Glomerular endothelial cell (primary cell): ENCODE measurements around the gene FBXL19. TPM values are rescaled to one million over a fixed set of nuclear protein-coding genes. Genes with fewer than 3 reads are reported as not detected.

Experiments
- DNase-seq: peaks from one replicate; pipeline ENCODE4 v3.0.0-alpha.2; 2011; ENCODE audit warnings: low read depth, low spot score; ENCODE audit errors: extremely low read depth
- total RNA-seq: library from RNA; depleted of rRNA; stranded (reverse); fragments of >200 nt; gene quantifications from 2 replicates; pipeline ENCODE4 v1.2.3, GENCODE V29; 2015

The FBXL19 gene
- total RNA-seq, 1 donor from 2014 or later = 29.5 TPM

GRCh38 chr16:30894540-30895368 is 28.6 kb upstream of the FBXL19 start:
- DNase-seq = no peak

GRCh38 chr16:30895627-30896260 is 27.6 kb upstream of the FBXL19 start:
- DNase-seq = no peak

DNA sequence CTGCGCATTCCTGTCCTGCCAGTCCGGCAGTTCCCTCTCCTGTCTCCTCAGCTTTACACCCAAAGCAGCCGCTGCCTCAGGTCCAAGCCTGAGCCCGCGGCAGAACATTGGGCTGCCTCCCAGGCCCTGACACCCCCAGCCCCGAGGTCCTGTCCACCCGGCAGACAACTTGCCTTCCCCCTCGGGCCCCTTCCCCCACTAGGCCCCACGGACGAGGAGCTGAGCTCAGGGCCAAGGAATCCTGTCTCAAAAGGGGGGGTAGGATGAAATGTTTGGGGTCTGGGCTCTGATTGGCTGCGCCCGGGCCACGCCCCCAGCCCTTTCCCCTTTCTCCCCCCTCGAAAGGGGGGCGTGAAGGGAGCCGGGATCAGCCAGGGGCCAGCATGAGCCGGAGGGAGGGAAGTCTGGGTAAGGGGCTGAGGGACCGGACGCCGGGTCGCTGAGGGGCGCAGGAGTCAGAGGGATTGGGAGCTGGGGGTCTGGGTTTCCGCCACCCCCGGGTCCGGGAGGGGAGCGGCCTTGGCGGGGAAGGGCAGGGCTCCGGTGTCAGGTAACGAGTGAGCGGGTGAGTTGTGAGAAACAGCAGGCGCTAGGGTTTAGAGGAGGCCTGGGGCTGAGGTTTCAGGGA is 27.0 kb upstream of the FBXL19 start, which contains the start of gene CTF1:
CTF1 (plus strand) TSS at position 354 of the 628 bp plus-strand sequence; CDS start at position 384, 30 bp downstream.
- DNase-seq = no peak

DNA sequence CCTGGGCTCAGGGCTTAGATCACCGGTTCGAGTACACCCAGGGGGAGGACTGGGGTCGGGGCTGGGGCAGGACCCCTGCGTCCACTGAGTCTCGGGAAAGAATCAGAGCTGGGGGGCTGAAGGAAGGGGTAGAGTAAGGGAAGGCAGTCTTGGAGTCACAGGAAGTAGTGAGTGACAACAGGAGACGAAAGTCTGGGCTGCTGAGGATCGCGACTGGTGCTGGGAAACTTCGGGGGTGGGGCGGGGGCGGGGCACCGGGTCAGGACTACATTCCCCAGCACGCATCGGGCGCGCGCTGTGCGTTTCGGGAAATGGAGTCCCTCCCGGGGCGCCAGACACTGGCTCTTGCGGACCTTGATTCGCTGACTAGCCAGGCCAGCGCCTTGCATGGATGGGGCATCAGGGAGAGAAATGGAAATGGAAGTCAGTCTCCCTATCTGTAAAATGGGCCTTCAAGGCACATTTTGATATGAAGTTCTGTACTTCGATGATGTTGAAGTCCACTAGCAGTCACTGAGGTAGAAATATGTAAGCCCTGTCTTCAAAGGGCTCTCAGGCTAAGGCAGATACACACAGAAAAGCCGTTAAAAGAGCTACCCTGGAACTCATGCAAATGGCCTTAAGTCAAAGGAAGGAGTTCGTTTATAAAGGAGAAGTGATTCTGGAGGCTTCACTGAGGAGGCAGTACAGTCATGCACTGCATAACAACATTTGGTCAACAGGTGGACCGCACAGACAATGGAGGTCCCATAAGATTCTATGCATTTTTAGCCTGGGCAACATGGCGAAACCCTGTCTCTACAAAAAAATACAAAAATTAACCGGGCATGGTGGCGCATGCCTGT is 26.3 kb upstream of the FBXL19 start:
- no peak for DNase-seq

GRCh38 chr16:30899794-30900193 is 23.6 kb upstream of the FBXL19 start:
- no peak for DNase-seq

DNA sequence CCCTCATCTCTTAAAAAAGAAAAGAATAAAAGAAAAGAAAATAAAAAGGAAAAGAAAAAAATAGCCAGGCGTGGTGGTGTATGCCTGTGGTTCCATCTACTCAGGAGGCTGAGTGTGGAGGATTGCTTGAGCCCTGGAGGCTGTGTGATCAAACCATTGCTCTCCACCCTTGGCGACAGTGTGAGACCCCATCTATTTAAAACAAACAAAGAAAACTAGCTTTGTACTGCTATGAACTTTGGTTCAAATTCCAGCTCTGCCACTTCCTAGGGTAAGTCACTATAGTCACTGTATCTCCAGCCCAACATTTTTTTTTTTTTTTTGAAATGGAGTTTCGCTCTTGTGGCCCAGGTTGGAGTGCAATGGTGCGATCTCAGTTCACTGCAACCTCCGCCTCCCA is 22.8 kb upstream of the FBXL19 start:
- DNase-seq = no peak

- no peak for DNase-seq
Measured at GRCh38 chr16:30901201-30902028, 22.0 kb upstream of the FBXL19 start.

- no peak for DNase-seq
Measured at GRCh38 chr16:30902029-30902972, 21.1 kb upstream of the FBXL19 start.

DNA sequence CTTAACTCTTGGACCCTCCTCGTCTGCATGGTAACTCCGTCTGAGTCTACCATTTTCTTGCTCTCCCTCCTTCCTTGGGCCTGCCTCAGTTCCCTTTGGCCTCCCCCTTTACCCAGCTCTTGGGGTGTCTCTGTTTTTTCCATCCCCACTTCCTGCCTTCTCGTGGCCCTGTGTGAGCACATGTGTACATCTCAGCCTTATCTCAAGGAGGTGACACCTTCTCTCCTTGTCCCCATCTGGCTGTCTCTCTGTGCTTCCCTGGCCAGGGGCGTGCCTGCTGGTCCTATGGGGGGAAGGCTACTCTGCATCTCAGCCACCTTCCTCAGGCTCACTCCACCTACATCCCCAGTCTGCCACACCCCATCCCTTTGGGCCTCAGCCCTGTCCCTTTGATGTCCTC is 20.4 kb upstream of the FBXL19 start:
- DNase-seq = no peak

DNA sequence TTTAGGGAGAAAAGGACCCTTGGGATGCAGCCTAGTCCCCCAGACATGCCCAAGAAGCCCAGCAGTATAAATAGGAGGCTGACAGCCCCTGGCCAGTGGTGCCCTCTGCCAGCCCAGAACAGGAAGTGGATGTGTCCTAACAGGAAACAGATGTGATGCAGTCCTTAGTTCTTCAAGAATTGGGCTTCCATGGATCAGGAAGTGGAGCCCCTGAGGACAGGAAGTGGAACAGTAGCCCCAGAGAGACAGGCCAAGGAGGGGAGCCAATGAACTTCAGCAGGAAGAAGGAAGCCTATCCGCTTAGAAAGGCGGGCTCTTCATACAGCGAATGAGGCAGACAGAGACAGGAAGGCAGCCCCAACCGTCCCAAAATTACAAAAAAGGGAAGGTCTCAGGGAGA is 19.8 kb upstream of the FBXL19 start:
- peak; percentile 37 for DNase-seq

DNA sequence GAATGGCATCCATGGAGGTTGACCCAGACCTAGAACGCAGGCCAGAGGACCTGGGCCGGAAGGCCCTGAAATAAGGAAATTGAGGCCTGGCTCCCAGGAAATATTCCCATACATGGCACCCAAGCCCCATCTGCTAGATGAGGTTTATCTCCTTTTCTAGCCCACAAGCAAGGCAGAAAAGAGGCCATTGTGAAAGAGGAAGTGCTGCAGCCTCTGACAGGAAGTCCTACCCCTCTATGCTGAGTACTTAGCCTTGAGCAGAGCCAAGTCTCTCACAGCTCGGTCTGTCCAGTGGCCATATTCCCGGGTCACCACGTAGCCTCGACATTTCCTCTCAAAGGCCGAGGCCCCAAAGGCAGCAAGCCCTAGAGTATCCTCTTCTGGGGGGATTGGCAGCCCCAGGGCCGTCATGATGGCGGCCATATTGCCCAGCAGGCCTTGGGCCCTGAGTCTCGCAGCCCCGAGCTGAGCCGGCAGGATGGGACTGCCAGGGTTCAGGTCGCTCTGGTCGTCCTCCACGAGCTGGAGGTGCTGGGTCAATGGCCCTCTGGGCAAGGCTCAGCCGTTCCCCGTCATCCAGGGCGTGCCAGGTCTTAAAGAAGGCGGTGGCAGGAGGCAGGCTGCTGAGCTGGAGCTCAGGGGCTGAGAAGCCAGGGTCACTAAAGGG is 19.1 kb upstream of the FBXL19 start:
- DNase-seq = no peak

DNA sequence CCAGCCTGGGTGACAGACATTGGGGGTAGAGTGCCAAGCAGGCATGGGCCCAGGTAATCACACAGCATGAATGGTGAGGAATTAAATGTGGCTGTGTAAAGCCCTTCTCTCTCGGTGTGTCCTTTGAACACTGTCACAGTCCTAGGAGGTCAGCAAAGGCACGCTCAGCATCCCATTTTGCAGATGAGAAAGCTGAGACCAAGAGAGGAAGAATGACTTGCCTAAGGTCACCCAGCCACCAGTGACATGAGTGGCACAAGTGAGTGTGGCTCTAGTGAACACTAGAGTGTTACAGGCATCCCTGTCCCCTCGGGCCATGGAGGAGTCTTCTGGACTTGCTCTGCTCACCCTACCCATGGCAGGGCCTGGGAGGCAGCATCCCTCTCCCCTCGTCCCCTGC is 16.3 kb upstream of the FBXL19 start:
- no peak for DNase-seq

GRCh38 chr16:30910427-30911029 is 12.8 kb upstream of the FBXL19 start:
- DNase-seq = no peak

- DNase-seq = no peak
Measured at GRCh38 chr16:30912794-30913412, 10.5 kb upstream of the FBXL19 start.

- no peak for DNase-seq
Measured at GRCh38 chr16:30914830-30915229, 8.5 kb upstream of the FBXL19 start.

DNA sequence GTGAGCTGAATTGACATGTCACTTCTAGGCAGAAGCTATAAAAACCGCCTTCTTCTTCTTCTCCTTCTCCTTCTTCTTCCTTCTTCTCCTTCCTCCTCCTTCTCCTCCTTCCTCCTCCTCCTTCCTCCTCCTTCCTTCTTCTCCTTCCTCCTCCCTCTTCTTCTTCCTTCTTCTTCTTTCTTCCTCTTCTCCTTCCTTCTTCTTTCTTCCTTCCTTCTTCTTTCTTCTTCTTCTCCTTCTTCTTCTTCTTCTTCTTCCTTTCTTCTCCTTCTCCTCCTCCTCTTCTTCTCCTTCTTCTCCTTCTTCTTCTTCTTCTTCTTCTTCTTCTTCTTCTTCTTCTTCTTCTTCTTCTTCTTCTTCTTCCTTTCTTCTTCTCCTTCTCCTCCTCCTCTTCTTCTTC is 4.8 kb upstream of the FBXL19 start:
- no peak for DNase-seq

- DNase-seq = no peak
Measured at GRCh38 chr16:30920891-30921290, 2.5 kb upstream of the FBXL19 start.

- DNase-seq = no peak
Measured at GRCh38 chr16:30921459-30921747, 2.0 kb upstream of the FBXL19 start.
